LHCN-M2 (cell line): ENCODE data around the gene XPO5. TPM values are rescaled to one million over a fixed set of nuclear protein-coding genes. Genes with fewer than 3 reads are reported as not detected.

ENCODE experiments used
- DNase-seq: peaks from one replicate; pipeline ENCODE4 v3.0.0-alpha.2; 2012; ENCODE audit warnings: low read depth
- total RNA-seq: library from RNA; depleted of rRNA; stranded (reverse); fragments of >200 nt; gene quantifications from 2 replicates; pipeline ENCODE4 v1.2.3, GENCODE V29; 2014; rRNA removed

XPO5 gene
- total RNA-seq, 1 experiment from 2014 or later = 34.2 TPM

DNA sequence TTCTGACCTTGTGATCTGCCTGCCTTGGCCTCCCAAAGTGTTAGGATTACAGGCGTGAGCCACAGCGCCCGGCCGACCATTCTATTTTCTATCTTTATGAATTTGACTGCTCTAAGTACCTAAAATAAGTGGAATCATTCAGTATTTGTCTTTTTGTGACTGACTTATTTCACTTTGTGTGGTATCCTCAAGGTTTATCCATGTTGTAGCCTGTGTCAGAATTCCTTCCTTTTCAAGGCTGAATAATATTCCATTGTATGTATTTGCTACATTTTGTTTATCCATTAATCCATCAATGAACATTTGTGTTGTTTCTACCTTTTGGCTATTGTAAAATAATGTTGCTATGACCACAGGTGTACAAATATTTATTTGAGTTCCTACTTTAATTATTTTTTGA lies 103.3 kb downstream of the XPO5 start:
- DNase-seq = no peak

Other genes starting within 250 kb of the XPO5 start
- 10.2 and 11.9 TPM in 2 replicates for gene ZNF318, start 206.4 kb downstream of the XPO5 start, total RNA-seq
- gene ABCC10, start 148.5 kb downstream of the XPO5 start, total RNA-seq = 14.9 and 15.7 TPM in 2 replicates
- gene DLK2, start 120.5 kb downstream of the XPO5 start, total RNA-seq = 2.4 and 4.4 TPM in 2 replicates
- gene TJAP1, start 98.5 kb downstream of the XPO5 start, total RNA-seq = 27.0 and 32.8 TPM in 2 replicates
- 1.2 TPM in 2 replicates for gene LRRC73, start 65.7 kb downstream of the XPO5 start, total RNA-seq
- 161 and 168 TPM in 2 replicates for gene YIPF3, start 59.1 kb downstream of the XPO5 start, total RNA-seq
- 44.8 and 53.9 TPM in 2 replicates for gene POLR1C, start 58.9 kb downstream of the XPO5 start, total RNA-seq
- gene POLH, start 147 bp upstream of the XPO5 start, total RNA-seq = 45.9 and 71.0 TPM in 2 replicates
- 44.1 and 45.5 TPM in 2 replicates for gene GTPBP2, start 53.2 kb upstream of the XPO5 start, total RNA-seq
- 28.3 and 34.4 TPM in 2 replicates for gene MAD2L1BP, start 59.8 kb upstream of the XPO5 start, total RNA-seq
- gene RSPH9, start 69.0 kb upstream of the XPO5 start, total RNA-seq = not detected in 2 replicates
- gene MRPS18A, start 111.8 kb upstream of the XPO5 start, total RNA-seq = 36.3 and 37.1 TPM in 2 replicates
- 323 and 326 TPM in 2 replicates for gene VEGFA, start 194.2 kb upstream of the XPO5 start, total RNA-seq